Peyer's patch (tissue), 4 donors: ENCODE measurements around the gene LRP5.

Source experiments
- POLR2A ChIP-seq, 2 donors: fragments of 450-650 bp; IDR thresholded peaks; one replicate each; pipeline ENCODE4 v1.5.1; 2017; ENCODE audit warnings: antibody characterized with exemption in 2 of 2, mild to moderate bottlenecking in 2 of 2, moderate library complexity in 2 of 2
- TF ChIP-seq, protein P1 (sequence below), 6 experiments: fragments of 450-650 bp in 4 of 6; fragments of 200-600 bp in 2 of 6; sonication (generic) in 1 of 6; IDR thresholded peaks; one replicate each; pipeline ENCODE4 v1.5.1; 2017 to 2019; ENCODE audit warnings: antibody characterized with exemption in 6 of 6, mild to moderate bottlenecking in 3 of 6, moderate library complexity in 1 of 6

DNA sequence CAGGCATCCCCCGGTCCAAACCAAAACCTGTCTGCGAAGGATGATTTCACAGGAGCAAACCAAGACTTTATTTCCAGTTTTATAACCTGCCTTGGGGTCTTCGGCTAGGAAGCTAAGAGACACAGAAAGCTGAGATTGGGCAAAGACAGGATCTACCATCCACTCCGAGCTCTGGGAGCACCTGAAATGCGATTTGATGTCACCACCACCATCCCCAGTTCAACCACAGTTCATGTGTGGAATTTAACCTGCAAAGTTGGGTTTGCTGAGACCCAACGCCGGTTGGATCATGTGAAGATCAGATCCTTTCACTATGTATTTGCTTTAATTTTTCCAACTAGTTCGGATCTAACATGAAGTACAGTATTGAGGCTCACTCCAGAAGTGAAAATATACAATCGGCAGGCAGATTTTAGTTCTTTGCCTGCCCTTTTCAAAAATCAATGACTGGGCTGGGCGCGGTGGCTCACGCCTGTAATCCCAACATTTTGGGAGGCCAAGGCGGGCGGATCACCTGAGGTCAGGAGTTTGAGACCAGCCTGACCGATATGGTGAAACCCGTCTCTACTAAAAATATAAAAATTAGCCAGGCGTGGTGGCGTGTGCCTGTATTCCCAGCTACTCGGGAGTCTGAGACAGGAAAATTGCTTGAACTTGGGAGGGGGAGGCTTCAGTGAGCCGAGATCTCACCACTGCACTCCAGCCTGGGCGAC lies 39.2 kb upstream of the LRP5 start:
- TF ChIP-seq, protein P1, sequence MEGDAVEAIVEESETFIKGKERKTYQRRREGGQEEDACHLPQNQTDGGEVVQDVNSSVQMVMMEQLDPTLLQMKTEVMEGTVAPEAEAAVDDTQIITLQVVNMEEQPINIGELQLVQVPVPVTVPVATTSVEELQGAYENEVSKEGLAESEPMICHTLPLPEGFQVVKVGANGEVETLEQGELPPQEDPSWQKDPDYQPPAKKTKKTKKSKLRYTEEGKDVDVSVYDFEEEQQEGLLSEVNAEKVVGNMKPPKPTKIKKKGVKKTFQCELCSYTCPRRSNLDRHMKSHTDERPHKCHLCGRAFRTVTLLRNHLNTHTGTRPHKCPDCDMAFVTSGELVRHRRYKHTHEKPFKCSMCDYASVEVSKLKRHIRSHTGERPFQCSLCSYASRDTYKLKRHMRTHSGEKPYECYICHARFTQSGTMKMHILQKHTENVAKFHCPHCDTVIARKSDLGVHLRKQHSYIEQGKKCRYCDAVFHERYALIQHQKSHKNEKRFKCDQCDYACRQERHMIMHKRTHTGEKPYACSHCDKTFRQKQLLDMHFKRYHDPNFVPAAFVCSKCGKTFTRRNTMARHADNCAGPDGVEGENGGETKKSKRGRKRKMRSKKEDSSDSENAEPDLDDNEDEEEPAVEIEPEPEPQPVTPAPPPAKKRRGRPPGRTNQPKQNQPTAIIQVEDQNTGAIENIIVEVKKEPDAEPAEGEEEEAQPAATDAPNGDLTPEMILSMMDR (IDR thresholded peaks at IDR 0.05), result no peak
- no peak for TF ChIP-seq POLR2A (IDR thresholded peaks at IDR 0.05)
